ENCODE data around the gene IFITM2. TPM values are rescaled to one million over a fixed set of nuclear protein-coding genes. Genes with fewer than 3 reads are reported as not detected.

Gene IFITM2
- 63.3 and 214 TPM in 2 replicates for total RNA-seq (ENCODE audit: low replicate concordance)

DNA sequence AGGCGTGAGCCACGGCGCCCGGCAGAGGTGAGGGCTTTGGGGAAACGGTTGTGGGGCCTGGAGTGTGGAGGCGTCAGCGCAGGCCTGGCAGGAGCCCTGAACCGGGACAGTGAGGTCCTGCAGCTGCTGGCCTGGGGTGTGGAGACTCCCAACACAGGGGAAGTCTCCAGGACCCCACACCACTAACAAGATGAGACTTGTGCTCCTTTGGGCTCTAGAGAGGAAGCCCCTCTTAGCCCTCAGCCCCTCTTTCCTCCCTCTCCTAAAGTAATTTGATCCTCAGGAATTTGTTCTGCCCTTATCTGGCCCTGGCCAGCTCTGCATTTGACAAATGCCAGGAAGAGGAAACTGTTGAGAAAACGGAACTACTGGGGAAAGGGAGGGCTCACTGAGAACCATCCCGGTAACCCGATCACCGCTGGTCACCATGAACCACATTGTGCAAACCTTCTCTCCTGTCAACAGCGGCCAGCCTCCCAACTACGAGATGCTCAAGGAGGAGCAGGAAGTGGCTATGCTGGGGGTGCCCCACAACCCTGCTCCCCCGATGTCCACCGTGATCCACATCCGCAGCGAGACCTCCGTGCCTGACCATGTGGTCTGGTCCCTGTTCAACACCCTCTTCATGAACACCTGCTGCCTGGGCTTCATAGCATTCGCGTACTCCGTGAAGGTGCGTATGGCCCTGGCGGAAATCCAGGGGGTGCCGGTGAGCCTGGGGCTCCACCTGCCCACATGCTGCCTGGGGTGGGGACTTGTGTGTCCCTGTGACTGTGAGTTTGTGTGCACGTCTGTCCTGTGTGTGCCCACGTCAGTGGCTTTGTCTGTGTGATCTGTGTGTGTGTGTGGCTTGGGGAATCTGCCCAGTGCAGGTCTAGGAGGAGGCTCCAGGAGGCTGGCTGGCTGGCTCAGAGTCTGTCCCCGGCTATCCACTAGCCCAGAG lies at the start of gene IFITM2:
TSS of gene IFITM2 (plus strand) at position 51 of the 943 bp plus-strand sequence. CDS start at position 428, 377 bp downstream.

DNA sequence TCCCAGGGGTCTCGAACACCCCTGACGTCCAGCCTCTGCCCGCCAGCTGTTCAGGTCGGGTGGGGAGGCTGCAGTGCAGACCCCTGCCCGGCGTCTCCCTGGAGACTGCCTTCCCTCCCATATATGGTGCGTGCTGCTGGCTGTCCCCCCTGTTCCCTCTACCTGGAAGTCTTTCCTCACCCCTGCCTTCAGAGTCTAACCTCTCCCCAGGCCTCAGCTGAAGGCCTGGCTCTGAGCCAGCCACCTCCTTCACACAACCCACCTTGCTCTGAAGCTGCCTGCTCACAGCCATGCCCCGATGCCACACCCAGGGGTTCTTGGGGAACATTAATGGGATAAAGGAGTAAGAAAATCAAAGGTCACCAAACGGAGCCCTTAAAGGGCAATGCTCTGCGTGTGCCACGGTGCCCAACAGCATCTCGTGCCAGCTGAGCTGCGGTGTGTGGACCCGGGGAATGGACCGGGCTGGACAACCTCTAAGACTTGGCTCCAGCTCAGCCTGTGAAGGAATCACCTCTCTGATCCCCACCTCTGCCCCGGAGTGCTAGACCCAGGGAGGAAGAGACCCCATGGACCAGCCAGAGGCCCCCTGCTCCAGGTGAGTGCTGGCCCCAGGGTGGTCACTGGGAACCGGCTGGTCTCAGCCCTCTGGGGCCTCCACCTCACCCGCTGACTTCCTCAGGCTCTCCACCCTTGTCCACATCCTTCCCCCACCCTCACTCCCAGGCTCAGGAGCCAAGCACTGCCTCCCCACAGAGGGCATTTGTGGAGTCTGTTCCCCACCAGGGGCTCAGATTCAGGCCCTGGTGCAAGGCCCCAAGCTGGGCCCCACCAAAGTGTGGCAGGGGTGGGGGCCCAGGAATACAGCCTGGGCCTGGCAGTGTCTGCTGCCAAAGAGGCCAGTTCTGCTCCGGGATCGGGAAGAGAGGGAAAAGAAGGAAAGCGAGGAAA lies 29.3 kb upstream of the IFITM2 start, which contains the start of gene NLRP6:
TSS of gene NLRP6 (plus strand) at position 407 of the 951 bp plus-strand sequence. CDS start at position 570, 163 bp downstream.

DNA sequence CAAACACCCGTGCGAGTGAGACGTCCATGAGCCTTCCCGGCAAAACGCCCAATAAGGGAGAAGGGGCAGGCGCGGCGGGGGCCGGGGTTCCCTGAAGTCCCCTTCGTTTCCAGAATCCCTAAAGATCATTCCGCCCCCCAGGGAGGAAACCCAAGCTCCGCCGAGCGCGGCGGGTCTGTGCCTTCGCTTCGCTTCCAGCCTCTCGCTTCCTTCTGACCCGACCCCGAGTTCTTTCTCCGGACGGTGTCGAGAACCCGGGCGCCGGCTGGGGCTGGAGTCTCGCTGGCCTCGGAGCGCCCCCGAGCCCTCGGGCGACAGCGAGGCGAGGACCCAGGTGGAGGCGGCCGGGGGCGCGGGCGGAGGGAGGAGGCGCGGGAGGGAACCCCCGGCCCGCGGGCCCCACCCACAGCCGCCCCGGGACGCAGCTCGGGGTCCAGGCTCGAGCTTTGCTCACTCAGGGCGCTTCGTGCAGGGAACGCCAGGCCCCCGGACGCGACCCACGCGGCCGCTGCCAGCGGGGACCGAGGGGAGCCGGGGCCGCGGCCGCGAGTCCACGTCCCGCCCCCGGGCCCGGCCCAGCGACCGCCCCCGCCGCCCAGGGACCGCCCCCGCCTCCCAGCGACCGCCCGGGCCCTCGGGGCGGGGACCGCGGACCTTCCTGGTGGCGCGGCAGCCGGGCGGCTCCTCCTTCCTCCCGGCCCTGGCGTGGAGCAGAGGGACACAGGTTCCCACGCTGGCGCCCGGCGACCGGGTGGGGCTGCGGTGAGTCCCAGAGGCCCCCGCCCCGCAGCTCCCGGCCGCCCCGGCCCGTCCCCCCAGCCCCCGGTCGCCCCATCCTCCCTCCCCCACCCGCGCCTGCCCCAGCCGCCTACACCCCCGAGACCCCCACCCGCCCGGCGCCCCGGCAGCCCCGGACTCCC lies 18.9 kb upstream of the IFITM2 start, which contains the start of gene PGGHG:
TSS of gene PGGHG (plus strand) at position 649 of the 920 bp plus-strand sequence. CDS start 691 bp downstream, outside the sequence.

DNA sequence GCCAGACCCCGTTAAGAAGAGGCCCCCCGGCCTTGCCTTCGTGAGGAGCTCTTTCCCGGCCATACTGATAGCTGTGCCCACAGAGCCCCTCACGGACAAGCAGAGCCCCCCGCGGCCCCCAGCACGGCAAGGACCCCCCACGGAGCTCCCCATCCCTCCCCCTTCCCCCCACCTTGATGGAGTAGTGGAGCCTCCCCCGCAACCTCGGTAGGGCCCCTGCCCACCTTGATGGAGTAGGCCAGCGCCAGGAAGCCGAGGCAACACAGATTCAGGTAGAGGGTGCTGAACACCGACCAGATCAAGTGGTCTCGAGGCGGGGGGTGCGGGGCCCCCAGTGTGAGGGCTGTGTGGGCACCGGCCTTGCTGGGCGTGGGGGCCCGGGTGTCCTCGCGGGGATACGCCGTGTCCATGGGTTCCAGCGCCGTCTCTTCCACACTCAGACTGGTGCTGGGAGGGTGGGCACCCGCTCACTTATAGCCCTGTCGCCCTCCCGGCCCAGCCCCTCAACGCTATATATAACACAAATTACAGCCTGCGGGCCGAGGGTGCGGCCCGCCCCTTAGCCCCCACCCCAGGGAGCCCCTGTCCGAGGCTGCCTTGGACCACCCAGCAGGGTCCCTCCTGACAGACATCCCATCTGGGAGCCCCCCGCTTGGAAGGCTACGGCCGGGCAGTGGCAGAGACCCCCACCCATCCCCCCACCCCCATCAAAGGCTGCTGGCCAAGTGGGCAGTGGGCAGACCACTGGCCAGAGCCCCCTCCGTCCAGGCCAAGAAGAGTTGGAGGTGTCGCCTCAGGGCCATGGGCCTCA lies 8.3 kb upstream of the IFITM2 start, which contains the start of gene IFITM5:
TSS of gene IFITM5 (minus strand) at position 446 of the 811 bp plus-strand sequence. CDS start at position 410, 36 bp downstream.

DNA sequence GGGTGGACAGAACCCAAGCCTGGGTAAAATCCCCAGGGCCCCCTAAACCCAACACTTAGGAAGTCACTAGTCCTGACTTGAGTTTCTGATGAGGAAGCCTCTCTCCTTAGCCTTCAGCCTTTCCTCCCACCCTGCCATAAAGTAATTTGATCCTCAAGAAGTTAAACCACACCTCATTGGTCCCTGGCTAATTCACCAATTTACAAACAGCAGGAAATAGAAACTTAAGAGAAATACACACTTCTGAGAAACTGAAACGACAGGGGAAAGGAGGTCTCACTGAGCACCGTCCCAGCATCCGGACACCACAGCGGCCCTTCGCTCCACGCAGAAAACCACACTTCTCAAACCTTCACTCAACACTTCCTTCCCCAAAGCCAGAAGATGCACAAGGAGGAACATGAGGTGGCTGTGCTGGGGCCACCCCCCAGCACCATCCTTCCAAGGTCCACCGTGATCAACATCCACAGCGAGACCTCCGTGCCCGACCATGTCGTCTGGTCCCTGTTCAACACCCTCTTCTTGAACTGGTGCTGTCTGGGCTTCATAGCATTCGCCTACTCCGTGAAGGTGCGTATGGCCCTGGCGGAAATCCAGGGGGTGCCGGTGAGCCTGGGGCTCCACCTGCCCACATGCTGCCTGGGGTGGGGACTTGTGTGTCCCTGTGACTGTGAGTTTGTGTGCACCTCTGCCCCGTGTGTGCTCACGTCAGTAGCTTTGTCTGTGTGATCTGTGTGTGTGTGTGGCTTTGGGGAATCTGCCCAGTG lies 6.4 kb downstream of the IFITM2 start, which contains the start of gene IFITM1:
TSS of gene IFITM1 (plus strand) at position 254 of the 767 bp plus-strand sequence. CDS start at position 385, 131 bp downstream.

Other genes starting within 250 kb of the IFITM2 start
- not detected in 2 replicates for gene SCGB1C1, start 114.7 kb upstream of the IFITM2 start, total RNA-seq (ENCODE audit: low replicate concordance)
- gene BET1L, start 100.4 kb upstream of the IFITM2 start, total RNA-seq (ENCODE audit: low replicate concordance) = 17.9 and 26.1 TPM in 2 replicates
- 185 and 189 TPM in 2 replicates for gene RIC8A, start 100.1 kb upstream of the IFITM2 start, total RNA-seq (ENCODE audit: low replicate concordance)
- 7.4 and 8.7 TPM in 2 replicates for gene SIRT3, start 71.5 kb upstream of the IFITM2 start, total RNA-seq (ENCODE audit: low replicate concordance)
- 74.6 and 196 TPM in 2 replicates for gene PSMD13, start 70.8 kb upstream of the IFITM2 start, total RNA-seq (ENCODE audit: low replicate concordance)
- not detected in 2 replicates for gene NLRP6, start 29.4 kb upstream of the IFITM2 start, total RNA-seq (ENCODE audit: low replicate concordance)
- 8.8 and 12.3 TPM in 2 replicates for gene PGGHG, start 18.7 kb upstream of the IFITM2 start, total RNA-seq (ENCODE audit: low replicate concordance)
- not detected in 2 replicates for gene IFITM5, start 8.3 kb upstream of the IFITM2 start, total RNA-seq (ENCODE audit: low replicate concordance)
- gene IFITM1, start 6.2 kb downstream of the IFITM2 start, total RNA-seq (ENCODE audit: low replicate concordance) = 12.6 and 143 TPM in 2 replicates
- gene IFITM3, start 13.0 kb downstream of the IFITM2 start, total RNA-seq (ENCODE audit: low replicate concordance) = 74.6 and 147 TPM in 2 replicates
- gene B4GALNT4, start 61.7 kb downstream of the IFITM2 start, total RNA-seq (ENCODE audit: low replicate concordance) = 1.1 and 2.8 TPM in 2 replicates
- gene PKP3, start 86.4 kb downstream of the IFITM2 start, total RNA-seq (ENCODE audit: low replicate concordance) = 0.12 and 0.60 TPM in 2 replicates
- gene SIGIRR, start 107.2 kb downstream of the IFITM2 start, total RNA-seq (ENCODE audit: low replicate concordance) = 5.7 and 17.8 TPM in 2 replicates
- not detected in 2 replicates for gene ANO9, start 134.2 kb downstream of the IFITM2 start, total RNA-seq (ENCODE audit: low replicate concordance)
- gene PTDSS2, start 142.5 kb downstream of the IFITM2 start, total RNA-seq (ENCODE audit: low replicate concordance) = 26.9 and 49.1 TPM in 2 replicates
- 372 and 844 TPM in 2 replicates for gene RNH1, start 199.4 kb downstream of the IFITM2 start, total RNA-seq (ENCODE audit: low replicate concordance)
- gene HRAS, start 227.8 kb downstream of the IFITM2 start, total RNA-seq (ENCODE audit: low replicate concordance) = 84.7 and 112 TPM in 2 replicates
- gene LRRC56, start 229.7 kb downstream of the IFITM2 start, total RNA-seq (ENCODE audit: low replicate concordance) = 0.23 TPM in 2 replicates

Data from smooth muscle cell of the coronary artery (primary cell).